NCI-H128 (cell line): Measurements from ENCODE around the gene OR2T12.
"Not testable (repeated sequence)": the region's sequence is repeated elsewhere in the genome, so short reads cannot be mapped to it uniquely, and the experiment has no call there.

ENCODE experiments used
- DNase-seq: peaks from one replicate; lab custom pipeline; 2025; ENCODE audit not compliant: unreplicated experiment; lab: John Stamatoyannopoulos, UW

Gene OR2T12, protein sequence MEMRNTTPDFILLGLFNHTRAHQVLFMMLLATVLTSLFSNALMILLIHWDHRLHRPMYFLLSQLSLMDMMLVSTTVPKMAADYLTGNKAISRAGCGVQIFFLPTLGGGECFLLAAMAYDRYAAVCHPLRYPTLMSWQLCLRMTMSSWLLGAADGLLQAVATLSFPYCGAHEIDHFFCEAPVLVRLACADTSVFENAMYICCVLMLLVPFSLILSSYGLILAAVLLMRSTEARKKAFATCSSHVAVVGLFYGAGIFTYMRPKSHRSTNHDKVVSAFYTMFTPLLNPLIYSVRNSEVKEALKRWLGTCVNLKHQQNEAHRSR

DNA sequence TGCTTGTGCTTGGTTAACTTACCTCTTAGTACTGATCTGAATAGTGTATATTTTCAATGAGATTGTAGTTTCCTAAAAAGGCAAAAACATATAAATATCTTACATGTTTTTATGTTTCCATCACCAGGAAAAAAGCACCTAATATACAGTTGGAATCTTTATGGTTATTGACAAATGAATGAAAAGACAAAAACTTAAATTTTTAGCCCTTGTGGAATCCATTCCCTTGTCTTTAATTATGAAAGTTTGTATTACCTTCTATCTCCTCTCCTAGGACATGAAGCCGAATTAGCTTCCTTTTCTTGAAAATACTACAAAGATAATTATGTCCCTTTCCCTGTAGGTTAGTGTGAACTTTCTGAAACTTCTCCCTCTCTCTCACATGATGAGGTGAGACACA is at the start of gene OR2T12:
Gene OR2T12, minus strand, starts transcription at position 101 of the 400 bp plus-strand sequence. CDS start 7,846 bp downstream, outside the sequence.
- DNase-seq, result no peak

GRCh38 chr1:248348475-248348874 is 45.3 kb upstream of the OR2T12 start, which contains the start of gene OR14C36:
Gene OR14C36 (plus strand): TSS chr1:248348775. CDS start chr1:248348775, 0 bp downstream.
- no peak for DNase-seq

DNA sequence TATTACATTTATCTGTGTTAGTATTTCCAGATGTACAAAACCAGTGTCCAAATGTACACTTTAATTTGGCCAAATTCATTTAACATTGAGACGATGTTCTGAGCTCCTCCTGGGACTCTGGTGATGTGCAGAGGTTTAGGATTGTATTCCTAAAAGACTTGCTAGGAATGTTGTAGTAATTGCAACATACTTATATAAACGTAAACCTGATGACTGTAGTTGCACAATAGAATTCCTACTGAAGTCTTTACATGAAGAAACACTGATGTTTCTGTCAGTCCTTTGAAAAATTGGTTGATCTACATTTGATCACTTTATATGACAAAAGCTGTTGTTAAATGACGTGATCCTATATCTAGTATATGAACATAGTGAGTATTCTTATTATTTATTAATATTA is 40.2 kb upstream of the OR2T12 start:
- no peak for DNase-seq

- DNase-seq, result no peak
These were observed 21.2 kb upstream of the OR2T12 start, which contains the start of gene OR2M7 for GRCh38 chr1:248324468-248324867. Gene OR2M7 (minus strand): TSS chr1:248324568. CDS start chr1:248324568, 0 bp downstream.

- no peak for DNase-seq
These were observed 13.6 kb upstream of the OR2T12 start for GRCh38 chr1:248316796-248317195.

- not testable (repeated sequence) for DNase-seq
These were observed 3.5 kb upstream of the OR2T12 start for GRCh38 chr1:248306740-248307139.

DNA sequence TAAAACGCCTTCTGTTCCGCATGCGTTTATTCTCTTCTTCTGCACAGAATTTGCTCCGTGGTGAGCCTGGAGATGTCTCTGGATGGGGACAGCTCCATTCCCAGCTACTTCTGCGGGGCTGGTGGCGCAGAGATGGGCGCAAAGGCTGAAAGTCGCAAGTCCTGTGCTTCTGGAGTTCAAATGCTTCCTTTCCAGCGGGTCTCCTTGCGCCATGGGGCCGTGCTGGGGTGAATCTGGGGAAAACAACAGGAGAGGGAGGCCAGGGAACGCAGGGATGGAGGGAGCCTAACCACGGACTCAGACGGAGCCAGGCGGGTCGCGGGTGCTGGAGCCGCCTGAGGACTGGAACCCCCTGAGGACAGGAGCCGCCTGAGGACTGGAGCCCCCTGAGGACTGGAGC is 2.9 kb upstream of the OR2T12 start:
- DNase-seq, result no peak

DNA sequence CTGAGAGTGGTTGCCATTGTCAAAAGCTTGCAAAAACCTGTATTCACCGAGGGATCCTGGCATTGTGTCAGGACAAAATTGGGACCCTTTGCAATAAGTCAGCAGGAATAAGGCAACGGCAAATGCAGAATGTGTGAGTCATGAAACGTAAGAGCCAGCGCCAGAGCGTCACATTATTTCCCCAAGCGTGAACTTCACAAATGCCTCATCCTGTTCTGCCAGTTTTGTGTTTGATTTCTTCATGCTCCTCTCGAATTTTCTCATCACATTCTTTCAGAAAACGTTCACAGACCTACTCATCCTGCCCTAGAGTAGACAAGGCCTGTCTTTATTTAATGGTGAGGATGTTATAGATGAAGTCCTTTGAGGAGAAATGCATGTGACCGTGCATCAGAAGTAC is 2.4 kb upstream of the OR2T12 start:
- not testable (repeated sequence) for DNase-seq

DNA sequence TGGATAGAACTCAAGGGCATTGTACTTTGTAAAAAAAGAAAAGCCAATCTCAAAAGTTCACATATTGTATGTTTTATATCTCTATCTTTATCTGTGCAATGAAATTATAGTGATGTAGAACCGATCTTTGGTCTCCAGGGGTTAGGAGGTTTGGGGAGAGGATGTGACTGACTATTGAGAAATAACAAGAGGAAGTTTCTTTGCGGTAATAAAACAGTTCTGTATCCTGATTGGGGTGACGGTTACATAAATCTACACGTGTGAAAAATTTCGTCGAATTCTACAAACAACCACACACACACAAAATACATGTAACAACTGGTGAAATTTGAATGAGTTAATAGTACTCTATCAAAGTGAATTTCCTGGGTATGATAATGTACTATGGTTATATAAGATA is 14.8 kb downstream of the OR2T12 start:
- no peak for DNase-seq

GRCh38 chr1:248277876-248278275 is 25.3 kb downstream of the OR2T12 start, which contains the start of gene OR2T33:
Gene OR2T33 (minus strand): TSS chr1:248277976. CDS start chr1:248273814, 4,162 bp downstream.
- DNase-seq, result no peak

- not testable (repeated sequence) for DNase-seq
These were observed 30.0 kb downstream of the OR2T12 start for GRCh38 chr1:248273225-248273624.

- DNase-seq, result no peak
These were observed 35.0 kb downstream of the OR2T12 start for GRCh38 chr1:248268178-248268577.

DNA sequence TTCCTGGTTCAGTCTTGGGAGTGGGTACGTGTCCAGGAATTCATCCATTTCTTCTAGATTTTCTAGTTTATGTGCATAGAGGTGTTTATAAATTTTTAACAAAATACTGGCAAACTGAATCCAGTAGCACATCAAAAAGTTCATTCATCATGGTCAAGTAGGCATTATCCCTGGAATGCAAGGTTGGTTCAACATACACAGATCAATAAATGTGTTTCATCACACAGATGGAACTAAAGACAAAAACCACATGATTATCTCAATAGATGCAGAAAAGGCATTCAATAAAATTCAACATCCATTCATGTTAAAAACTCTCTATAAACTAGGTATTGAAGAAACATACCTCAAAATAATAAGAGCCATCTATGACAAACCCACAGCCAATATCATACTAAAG is 43.9 kb downstream of the OR2T12 start:
- DNase-seq, result not testable (repeated sequence)

DNA sequence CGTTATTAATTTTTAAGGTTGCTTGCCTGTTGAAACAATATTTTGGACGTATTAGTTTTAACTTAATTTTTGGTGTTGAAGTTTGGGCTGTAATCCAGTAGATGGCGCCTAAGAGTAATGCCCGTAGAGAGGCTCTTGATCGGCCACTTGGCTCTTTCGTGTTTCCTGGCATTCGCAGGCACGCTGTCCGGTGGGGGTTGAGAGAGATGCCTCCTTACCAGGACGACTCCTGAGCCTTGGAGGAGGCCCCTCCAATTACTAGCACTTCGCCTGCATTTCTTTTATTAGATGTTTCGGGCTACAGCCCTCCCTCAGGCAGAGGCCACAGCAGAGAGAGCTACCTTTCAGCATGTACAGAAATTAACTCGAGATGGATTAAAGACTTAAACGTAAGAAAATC is 60.0 kb downstream of the OR2T12 start:
- peak; percentile 1 for DNase-seq
